ENCODE data around the gene IL17F. TPM values are rescaled to one million over a fixed set of nuclear protein-coding genes. Genes with fewer than 3 reads are reported as not detected.

The IL17F gene
- not detected in 2 replicates for total RNA-seq

DNA sequence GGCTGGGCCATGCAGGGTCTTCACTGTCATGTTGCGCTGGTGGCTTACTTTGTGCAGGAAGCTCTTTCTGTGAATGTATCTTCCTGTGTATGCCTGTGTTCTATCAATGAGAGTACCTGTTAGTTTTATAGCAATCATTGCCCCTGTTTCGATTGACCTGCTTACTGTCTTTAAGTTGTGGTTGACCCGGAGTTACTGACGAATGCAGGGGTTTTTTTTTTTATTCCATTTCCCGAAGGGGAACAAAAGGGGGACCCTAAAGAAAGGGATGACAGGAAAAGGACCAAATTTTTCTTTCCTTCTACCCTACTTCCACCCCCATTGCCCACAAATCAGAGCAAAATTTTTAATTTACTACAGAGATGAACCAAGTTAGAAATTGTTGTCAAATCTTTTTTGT is at the start of gene IL17F:
Gene IL17F, minus strand, starts transcription at position 101 of the 400 bp plus-strand sequence. Its CDS starts 71 bp downstream, at position 30.

DNA sequence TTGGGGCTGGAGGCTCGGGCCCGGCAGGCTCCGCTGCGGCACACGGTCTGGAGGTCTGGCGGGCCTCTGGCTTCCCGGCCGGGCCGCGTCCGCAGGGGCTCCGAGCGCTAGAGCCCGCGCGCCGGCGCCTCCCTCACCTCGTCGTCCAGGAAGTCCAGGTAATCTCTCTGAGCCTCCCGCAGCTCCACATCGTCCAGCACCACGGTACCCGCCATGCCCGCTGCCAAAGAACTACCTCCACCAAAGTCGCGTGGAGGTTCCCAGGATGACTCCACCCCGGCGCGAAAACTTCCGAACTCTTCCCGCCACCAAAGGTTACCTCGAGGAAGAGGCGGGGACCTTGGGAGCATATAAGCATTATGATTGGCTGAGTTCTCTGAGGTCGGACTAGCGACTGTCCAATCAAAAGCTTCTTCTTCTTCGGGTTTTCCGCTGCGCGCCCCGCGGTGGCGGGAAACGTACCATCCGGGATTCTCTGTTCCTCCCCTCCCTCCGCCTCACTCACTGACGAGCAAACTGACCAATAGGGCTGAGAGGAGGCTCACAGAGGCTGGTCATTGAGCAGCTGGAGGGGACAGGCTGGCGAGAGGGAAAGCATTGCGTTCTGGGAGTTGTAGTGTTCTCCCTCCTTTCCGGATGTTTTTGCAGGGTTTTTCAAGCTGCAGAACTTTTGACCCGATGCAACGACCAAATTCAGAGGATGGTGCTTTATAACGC is 40.3 kb upstream of the IL17F start, which contains the start of gene MCM3:
Gene MCM3, minus strand, starts transcription at position 283 of the 717 bp plus-strand sequence. Its CDS starts 68 bp downstream, at position 215.

Other genes starting within 250 kb of the IL17F start
- not detected in 2 replicates for gene PKHD1, start 156.9 kb downstream of the IL17F start, total RNA-seq
- gene IL17A, start 58.1 kb downstream of the IL17F start, total RNA-seq: not detected in 2 replicates
- 38.5 and 52.8 TPM in 2 replicates for gene MCM3, start 40.2 kb upstream of the IL17F start, total RNA-seq
- gene PAQR8, start 117.7 kb upstream of the IL17F start, total RNA-seq: 12.1 and 14.5 TPM in 2 replicates
- gene EFHC1, start 175.8 kb upstream of the IL17F start, total RNA-seq: 5.7 and 12.1 TPM in 2 replicates